SK-N-SH treated with all-trans-retinoic acid at 6 μM for 48 hours (cell line): ENCODE results near the gene KRTAP5-4.
"Not testable (repeated sequence)": the region's sequence is repeated elsewhere in the genome, so short reads cannot be mapped to it uniquely, and the experiment has no call there.

Experiments
- ATAC-seq: fragments of 200-7000 bp; cut with Tn5 transposase; 3 replicates; pipeline ENCODE4 v1.9.1; 2020; ENCODE audit warnings: mild to moderate bottlenecking, moderate library complexity
- ARNTL ChIP-seq: fragments of 450-650 bp; formaldehyde crosslinking; IDR thresholded peaks from 2 replicates; pipeline ENCODE4 v1.5.0; 2020; ENCODE audit warnings: low read depth, mild to moderate bottlenecking, moderate library complexity, borderline replicate concordance
- BACH2 ChIP-seq: fragments of 250-450 bp; sonication (Bioruptor Pico); IDR thresholded peaks from 2 replicates; pipeline ENCODE4 v1.9.0; 2021; ENCODE audit warnings: mild to moderate bottlenecking, borderline replicate concordance
- CSDC2 ChIP-seq: fragments of 250-450 bp; sonication (Bioruptor Pico); IDR thresholded peaks from 2 replicates; pipeline ENCODE4 v1.5.0; 2020; ENCODE audit warnings: mild to moderate bottlenecking, moderate library complexity
- ESRRG ChIP-seq: fragments of 250-450 bp; sonication (Bioruptor Pico); IDR thresholded peaks from 2 replicates; pipeline ENCODE4 v1.6.1; 2021; ENCODE audit warnings: mild to moderate bottlenecking
- GLIS3 ChIP-seq: fragments of 250-450 bp; sonication (Bioruptor Pico); IDR thresholded peaks from 2 replicates; pipeline ENCODE4 v1.5.0; 2020; ENCODE audit warnings: mild to moderate bottlenecking, moderate library complexity
- ISL1 ChIP-seq: fragments of 250-450 bp; sonication (Bioruptor Pico); IDR thresholded peaks from 2 replicates; pipeline ENCODE4 v2.1.2; 2022; ENCODE audit warnings: mild to moderate bottlenecking, moderate library complexity
- OSR1 ChIP-seq: fragments of 250-450 bp; sonication (Bioruptor Pico); IDR thresholded peaks from 2 replicates; pipeline ENCODE4 v1.8.0; 2022; ENCODE audit warnings: moderate library complexity, mild to moderate bottlenecking, inconsistent platforms
- POU6F1 ChIP-seq: fragments of 250-450 bp; sonication (Bioruptor Pico); IDR thresholded peaks from 2 replicates; pipeline ENCODE4 v1.8.0; 2021; ENCODE audit warnings: low read depth, mild to moderate bottlenecking, moderate library complexity, borderline replicate concordance
- PPARA ChIP-seq: fragments of 250-450 bp; sonication (Bioruptor Pico); IDR thresholded peaks from 2 replicates; pipeline ENCODE4 v1.5.0; 2020; ENCODE audit warnings: mild to moderate bottlenecking, borderline replicate concordance
- TOX ChIP-seq: fragments of 250-450 bp; sonication (Bioruptor Pico); IDR thresholded peaks from 2 replicates; pipeline ENCODE4 v1.8.0; 2021; ENCODE audit warnings: mild to moderate bottlenecking, moderate library complexity, borderline replicate concordance
- TSHZ2 ChIP-seq: fragments of 250-450 bp; sonication (Bioruptor Pico); IDR thresholded peaks from 2 replicates; pipeline ENCODE4 v1.5.0; 2020; ENCODE audit warnings: mild to moderate bottlenecking, moderate library complexity
- ZC3H10 ChIP-seq: fragments of 250-450 bp; sonication (Bioruptor Pico); IDR thresholded peaks from 2 replicates; pipeline ENCODE4 v1.5.1; 2021; ENCODE audit warnings: mild to moderate bottlenecking, moderate library complexity
- ZFP30 ChIP-seq: fragments of 450-650 bp; formaldehyde crosslinking; IDR thresholded peaks from 2 replicates; pipeline ENCODE4 v1.5.0; 2022; ENCODE audit warnings: mild to moderate bottlenecking, moderate library complexity
- ZNF565 ChIP-seq: fragments of 450-650 bp; formaldehyde crosslinking; conservative IDR thresholded peaks from 2 replicates; pipeline ENCODE4 v1.5.0; 2020; ENCODE audit warnings: low read depth, mild to moderate bottlenecking, moderate library complexity
- ZNF70 ChIP-seq: fragments of 450-650 bp; formaldehyde crosslinking; IDR thresholded peaks from 2 replicates; pipeline ENCODE4 v1.5.0; 2020; ENCODE audit warnings: mild to moderate bottlenecking, moderate library complexity
- ZNF8 ChIP-seq: fragments of 450-650 bp; formaldehyde crosslinking; IDR thresholded peaks from 2 replicates; pipeline ENCODE4 v1.5.0; 2020; ENCODE audit warnings: mild to moderate bottlenecking, moderate library complexity
- TF ChIP-seq, protein P1 (sequence below): fragments of 250-450 bp; sonication (Bioruptor Pico); IDR thresholded peaks from 2 replicates; pipeline ENCODE4 v1.8.0; 2020; ENCODE audit warnings: mild to moderate bottlenecking, moderate library complexity, borderline replicate concordance
- TF ChIP-seq, protein P2 (sequence below): fragments of 250-450 bp; sonication (Bioruptor Pico); IDR thresholded peaks from 2 replicates; pipeline ENCODE4 v1.5.1; 2020; ENCODE audit warnings: low read depth, mild to moderate bottlenecking, moderate library complexity
- TF ChIP-seq, protein P3 (sequence below): fragments of 250-450 bp; sonication (Bioruptor Pico); IDR thresholded peaks from 2 replicates; pipeline ENCODE4 v1.5.1; 2021; ENCODE audit warnings: mild to moderate bottlenecking, moderate library complexity

KRTAP5-4 gene

GRCh38 chr11:1603629-1604028 is 18.3 kb downstream of the KRTAP5-4 start:
- ATAC-seq, result no peak
- TF ChIP-seq BACH2 (CRISPR knock-in tag), result no peak
- no peak for TF ChIP-seq PPARA (CRISPR knock-in tag)
- no peak for TF ChIP-seq ZFP30 (CRISPR knock-in tag)
- no peak for TF ChIP-seq ISL1
- no peak for TF ChIP-seq ZNF70
- TF ChIP-seq ZNF8 (CRISPR knock-in tag), result no peak
- TF ChIP-seq OSR1 (CRISPR knock-in tag), result no peak
- TF ChIP-seq ESRRG (CRISPR knock-in tag), result no peak
- TF ChIP-seq, protein P1, sequence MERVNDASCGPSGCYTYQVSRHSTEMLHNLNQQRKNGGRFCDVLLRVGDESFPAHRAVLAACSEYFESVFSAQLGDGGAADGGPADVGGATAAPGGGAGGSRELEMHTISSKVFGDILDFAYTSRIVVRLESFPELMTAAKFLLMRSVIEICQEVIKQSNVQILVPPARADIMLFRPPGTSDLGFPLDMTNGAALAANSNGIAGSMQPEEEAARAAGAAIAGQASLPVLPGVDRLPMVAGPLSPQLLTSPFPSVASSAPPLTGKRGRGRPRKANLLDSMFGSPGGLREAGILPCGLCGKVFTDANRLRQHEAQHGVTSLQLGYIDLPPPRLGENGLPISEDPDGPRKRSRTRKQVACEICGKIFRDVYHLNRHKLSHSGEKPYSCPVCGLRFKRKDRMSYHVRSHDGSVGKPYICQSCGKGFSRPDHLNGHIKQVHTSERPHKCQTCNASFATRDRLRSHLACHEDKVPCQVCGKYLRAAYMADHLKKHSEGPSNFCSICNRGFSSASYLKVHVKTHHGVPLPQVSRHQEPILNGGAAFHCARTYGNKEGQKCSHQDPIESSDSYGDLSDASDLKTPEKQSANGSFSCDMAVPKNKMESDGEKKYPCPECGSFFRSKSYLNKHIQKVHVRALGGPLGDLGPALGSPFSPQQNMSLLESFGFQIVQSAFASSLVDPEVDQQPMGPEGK (CRISPR knock-in tag), result no peak
- TF ChIP-seq ZNF565, result no peak
- TF ChIP-seq, protein P2, sequence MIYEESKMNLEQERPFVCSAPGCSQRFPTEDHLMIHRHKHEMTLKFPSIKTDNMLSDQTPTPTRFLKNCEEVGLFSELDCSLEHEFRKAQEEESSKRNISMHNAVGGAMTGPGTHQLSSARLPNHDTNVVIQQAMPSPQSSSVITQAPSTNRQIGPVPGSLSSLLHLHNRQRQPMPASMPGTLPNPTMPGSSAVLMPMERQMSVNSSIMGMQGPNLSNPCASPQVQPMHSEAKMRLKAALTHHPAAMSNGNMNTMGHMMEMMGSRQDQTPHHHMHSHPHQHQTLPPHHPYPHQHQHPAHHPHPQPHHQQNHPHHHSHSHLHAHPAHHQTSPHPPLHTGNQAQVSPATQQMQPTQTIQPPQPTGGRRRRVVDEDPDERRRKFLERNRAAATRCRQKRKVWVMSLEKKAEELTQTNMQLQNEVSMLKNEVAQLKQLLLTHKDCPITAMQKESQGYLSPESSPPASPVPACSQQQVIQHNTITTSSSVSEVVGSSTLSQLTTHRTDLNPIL (CRISPR knock-in tag), result no peak
- no peak for TF ChIP-seq TSHZ2 (CRISPR knock-in tag)
- TF ChIP-seq, protein P3, sequence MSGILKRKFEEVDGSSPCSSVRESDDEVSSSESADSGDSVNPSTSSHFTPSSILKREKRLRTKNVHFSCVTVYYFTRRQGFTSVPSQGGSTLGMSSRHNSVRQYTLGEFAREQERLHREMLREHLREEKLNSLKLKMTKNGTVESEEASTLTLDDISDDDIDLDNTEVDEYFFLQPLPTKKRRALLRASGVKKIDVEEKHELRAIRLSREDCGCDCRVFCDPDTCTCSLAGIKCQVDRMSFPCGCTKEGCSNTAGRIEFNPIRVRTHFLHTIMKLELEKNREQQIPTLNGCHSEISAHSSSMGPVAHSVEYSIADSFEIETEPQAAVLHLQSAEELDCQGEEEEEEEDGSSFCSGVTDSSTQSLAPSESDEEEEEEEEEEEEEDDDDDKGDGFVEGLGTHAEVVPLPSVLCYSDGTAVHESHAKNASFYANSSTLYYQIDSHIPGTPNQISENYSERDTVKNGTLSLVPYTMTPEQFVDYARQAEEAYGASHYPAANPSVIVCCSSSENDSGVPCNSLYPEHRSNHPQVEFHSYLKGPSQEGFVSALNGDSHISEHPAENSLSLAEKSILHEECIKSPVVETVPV (CRISPR knock-in tag), result no peak
- no peak for TF ChIP-seq CSDC2 (CRISPR knock-in tag)

DNA sequence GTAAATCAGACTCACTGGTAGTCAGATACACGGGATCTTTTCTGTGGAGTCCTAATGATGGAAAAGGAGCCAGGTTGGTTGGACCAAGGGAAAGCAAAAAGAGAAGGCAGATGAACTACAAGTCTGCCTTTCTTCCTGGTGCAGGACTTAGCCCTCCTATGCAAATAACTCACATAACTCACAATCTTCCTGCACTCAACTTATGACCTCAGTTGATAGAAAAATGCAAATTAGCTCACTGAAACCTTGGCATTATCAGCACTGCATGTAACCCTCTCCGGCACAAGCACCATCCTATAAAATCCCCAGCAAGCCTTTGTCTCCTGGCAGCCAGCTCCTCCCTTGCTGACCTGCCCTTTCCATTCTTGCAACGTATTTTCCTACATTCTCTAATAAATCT is 20.3 kb downstream of the KRTAP5-4 start:
- ATAC-seq, result not testable (repeated sequence)

GRCh38 chr11:1600626-1601025 is 21.3 kb downstream of the KRTAP5-4 start:
- ATAC-seq, result no peak
- TF ChIP-seq BACH2 (CRISPR knock-in tag) (no peak), ZNF70 (no peak), OSR1 (CRISPR knock-in tag) (no peak), ZFP30 (CRISPR knock-in tag) (no peak), TSHZ2 (CRISPR knock-in tag) (no peak), POU6F1 (CRISPR knock-in tag) (no peak), GLIS3 (CRISPR knock-in tag) (no peak), ZC3H10 (no peak), ESRRG (CRISPR knock-in tag) (no peak), ISL1 (no peak), TOX (CRISPR knock-in tag) (no peak), ARNTL (CRISPR knock-in tag) (no peak), ZNF565 (no peak)
- TF ChIP-seq, all 23 proteins: peak for 0
